Measurements from ENCODE around the gene MRPL12.

- TF ChIP-seq ARID1B (IDR thresholded peaks at IDR 0.05) = no peak
- TF ChIP-seq, protein P1, sequence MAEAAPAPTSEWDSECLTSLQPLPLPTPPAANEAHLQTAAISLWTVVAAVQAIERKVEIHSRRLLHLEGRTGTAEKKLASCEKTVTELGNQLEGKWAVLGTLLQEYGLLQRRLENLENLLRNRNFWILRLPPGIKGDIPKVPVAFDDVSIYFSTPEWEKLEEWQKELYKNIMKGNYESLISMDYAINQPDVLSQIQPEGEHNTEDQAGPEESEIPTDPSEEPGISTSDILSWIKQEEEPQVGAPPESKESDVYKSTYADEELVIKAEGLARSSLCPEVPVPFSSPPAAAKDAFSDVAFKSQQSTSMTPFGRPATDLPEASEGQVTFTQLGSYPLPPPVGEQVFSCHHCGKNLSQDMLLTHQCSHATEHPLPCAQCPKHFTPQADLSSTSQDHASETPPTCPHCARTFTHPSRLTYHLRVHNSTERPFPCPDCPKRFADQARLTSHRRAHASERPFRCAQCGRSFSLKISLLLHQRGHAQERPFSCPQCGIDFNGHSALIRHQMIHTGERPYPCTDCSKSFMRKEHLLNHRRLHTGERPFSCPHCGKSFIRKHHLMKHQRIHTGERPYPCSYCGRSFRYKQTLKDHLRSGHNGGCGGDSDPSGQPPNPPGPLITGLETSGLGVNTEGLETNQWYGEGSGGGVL (CRISPR knock-in tag; IDR thresholded peaks at IDR 0.05) = no peak
- no peak for TF ChIP-seq EZH2 (IDR thresholded peaks at IDR 0.05; ENCODE audit: borderline replicate concordance, low read depth, low read length)
- no peak for TF ChIP-seq STAG1 (CRISPR knock-in tag; IDR thresholded peaks at IDR 0.05; ENCODE audit: borderline replicate concordance)
- TF ChIP-seq, protein P2, sequence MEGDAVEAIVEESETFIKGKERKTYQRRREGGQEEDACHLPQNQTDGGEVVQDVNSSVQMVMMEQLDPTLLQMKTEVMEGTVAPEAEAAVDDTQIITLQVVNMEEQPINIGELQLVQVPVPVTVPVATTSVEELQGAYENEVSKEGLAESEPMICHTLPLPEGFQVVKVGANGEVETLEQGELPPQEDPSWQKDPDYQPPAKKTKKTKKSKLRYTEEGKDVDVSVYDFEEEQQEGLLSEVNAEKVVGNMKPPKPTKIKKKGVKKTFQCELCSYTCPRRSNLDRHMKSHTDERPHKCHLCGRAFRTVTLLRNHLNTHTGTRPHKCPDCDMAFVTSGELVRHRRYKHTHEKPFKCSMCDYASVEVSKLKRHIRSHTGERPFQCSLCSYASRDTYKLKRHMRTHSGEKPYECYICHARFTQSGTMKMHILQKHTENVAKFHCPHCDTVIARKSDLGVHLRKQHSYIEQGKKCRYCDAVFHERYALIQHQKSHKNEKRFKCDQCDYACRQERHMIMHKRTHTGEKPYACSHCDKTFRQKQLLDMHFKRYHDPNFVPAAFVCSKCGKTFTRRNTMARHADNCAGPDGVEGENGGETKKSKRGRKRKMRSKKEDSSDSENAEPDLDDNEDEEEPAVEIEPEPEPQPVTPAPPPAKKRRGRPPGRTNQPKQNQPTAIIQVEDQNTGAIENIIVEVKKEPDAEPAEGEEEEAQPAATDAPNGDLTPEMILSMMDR (IDR thresholded peaks at IDR 0.05 in 2 of 3, conservative IDR thresholded peaks at IDR 0.05 in 1 of 3; ENCODE audit: insufficient read depth in 2 of 3, low read depth in 1 of 3, low read length in 3 of 3) = no peak
These were observed 7.5 kb downstream of the MRPL12 start for GRCh38 chr17:81710514-81711308.
